OCI-LY1 (cell line): Measurements from ENCODE around the gene VWA2.

Experiments
- H2AFZ ChIP-seq: fragments of 200-600 bp; sonication (generic), shearing (Covaris generic); 2 replicates; pipeline ENCODE4 v1.6.0; 2014; ENCODE audit warnings: antibody characterized with exemption, mild to moderate bottlenecking, low read length
- H3F3A ChIP-seq: fragments of 200-600 bp; sonication (generic), shearing (Covaris generic); 2 replicates; pipeline ENCODE4 v1.6.0; 2014; ENCODE audit warnings: mild to moderate bottlenecking, antibody characterized with exemption, low read length, moderate library complexity; ENCODE audit not compliant: insufficient read depth
- H3K27ac ChIP-seq: fragments of 200-600 bp; sonication (generic); 2 replicates; pipeline ENCODE4 v1.5.1; 2014; ENCODE audit warnings: low read length, mixed run types, mild to moderate bottlenecking, low read depth; ENCODE audit not compliant: poor library complexity, severe bottlenecking
- H3K27me3 ChIP-seq: fragments of 200-600 bp; sonication (generic); 2 replicates; pipeline ENCODE4 v1.6.0; 2014; ENCODE audit warnings: antibody characterized with exemption, mild to moderate bottlenecking, low read length, moderate library complexity; ENCODE audit not compliant: insufficient read depth
- H3K36me3 ChIP-seq: fragments of 200-600 bp; sonication (generic); 2 replicates; pipeline ENCODE4 v1.6.1; 2014; ENCODE audit warnings: mild to moderate bottlenecking, antibody characterized with exemption, low read length, moderate library complexity, mixed read lengths; ENCODE audit not compliant: insufficient read depth
- H3K4me1 ChIP-seq: fragments of 200-600 bp; sonication (generic); 2 replicates; pipeline ENCODE4 v1.5.1; 2014; ENCODE audit warnings: mild to moderate bottlenecking, low read length, moderate library complexity; ENCODE audit not compliant: insufficient read depth, severe bottlenecking
- H3K4me2 ChIP-seq: fragments of 200-600 bp; sonication (generic), shearing (Covaris generic); 2 replicates; pipeline ENCODE4 v1.6.1; 2014; ENCODE audit warnings: low read length
- H3K4me3 ChIP-seq: fragments of 200-600 bp; sonication (generic); 2 replicates; pipeline ENCODE4 v1.5.1; 2014; ENCODE audit warnings: low read length, low read depth, mild to moderate bottlenecking, mixed read lengths; ENCODE audit not compliant: poor library complexity, severe bottlenecking
- H3K79me2 ChIP-seq: fragments of 200-600 bp; shearing (Covaris generic); 2 replicates; pipeline ENCODE4 v1.6.1; 2016; ENCODE audit warnings: mixed run types, low read length, mixed read lengths; ENCODE audit not compliant: insufficient read depth
- H3K9ac ChIP-seq: fragments of 200-600 bp; sonication (generic), shearing (Covaris generic); 2 replicates; pipeline ENCODE4 v1.6.1; 2014; ENCODE audit warnings: mild to moderate bottlenecking, low read length, mixed read lengths
- H3K9me2 ChIP-seq: fragments of 200-600 bp; sonication (generic), shearing (Covaris generic); 2 replicates; pipeline ENCODE4 v1.6.1; 2014; ENCODE audit warnings: low read depth, mild to moderate bottlenecking, low read length, mixed read lengths
- H3K9me3 ChIP-seq: fragments of 200-600 bp; shearing (Covaris generic); 2 replicates; pipeline ENCODE4 v1.6.1; 2014; ENCODE audit warnings: low read length, mixed read lengths
- H4K20me1 ChIP-seq: fragments of 200-600 bp; sonication (generic), shearing (Covaris generic); 2 replicates; pipeline ENCODE4 v1.6.0; 2016; ENCODE audit warnings: mild to moderate bottlenecking, low read length; ENCODE audit not compliant: insufficient read depth
- CTCF ChIP-seq: fragments of 200-600 bp; sonication (generic), shearing (Covaris generic); IDR thresholded peaks from 2 replicates; pipeline ENCODE4 v1.5.1; 2017; ENCODE audit warnings: mild to moderate bottlenecking, antibody characterized with exemption, low read length, moderate library complexity, mixed read lengths
- EZH2 ChIP-seq: fragments of 200-600 bp; sonication (generic), shearing (Covaris generic); IDR thresholded peaks from 2 replicates; pipeline ENCODE4 v1.8.0; 2017; ENCODE audit warnings: borderline replicate concordance, mixed run types, mild to moderate bottlenecking, antibody characterized with exemption, low read length, moderate library complexity, mixed read lengths

The VWA2 gene

GRCh38 chr10:114291516-114291915 is 52.5 kb downstream of the VWA2 start:
- Histone ChIP-seq H3K9me2 (no peaks in the 10 kb centered on the region), H3K27me3 (no peaks in the 10 kb centered on the region; the same call in 1 of the 2 replicates), H3K4me2 (no peak overlapping the region), H3K9ac (no peak overlapping the region), H3K79me2 (no peaks in the 10 kb centered on the region), H3K36me3 (no peaks in the 10 kb centered on the region; the same call in 1 of the 2 replicates), H3F3A (no peaks in the 10 kb centered on the region), H3K9me3 (peaks cover 6% of the 10 kb centered on the region; the same call in 1 of the 2 replicates), H4K20me1 (no peaks in the 10 kb centered on the region), H3K4me1 (no peaks in the 10 kb centered on the region), H2AFZ (no peak overlapping the region), H3K27ac (no peak overlapping the region), H3K4me3 (no peak overlapping the region)
- TF ChIP-seq EZH2 (no peak), CTCF (no peak)

GRCh38 chr10:114293075-114293474 is 54.0 kb downstream of the VWA2 start:
- no peak overlapping the region for H2AFZ ChIP-seq
- H3K9ac ChIP-seq = no peak overlapping the region
- H3F3A ChIP-seq = no peaks in the 10 kb centered on the region
- no peaks in the 10 kb centered on the region for H3K9me2 ChIP-seq
- no peaks in the 10 kb centered on the region for H3K4me1 ChIP-seq
- H3K36me3 ChIP-seq = no peaks in the 10 kb centered on the region; the same call in 1 of the 2 replicates
- TF ChIP-seq EZH2 (no peak), CTCF (no peak)
- H3K4me3 ChIP-seq = no peak overlapping the region
- H3K9me3 ChIP-seq = peaks cover 6% of the 10 kb centered on the region; the same call in 1 of the 2 replicates
- H3K4me2 ChIP-seq = no peak overlapping the region
- H4K20me1 ChIP-seq = no peaks in the 10 kb centered on the region
- no peaks in the 10 kb centered on the region; the same call in 1 of the 2 replicates for H3K27me3 ChIP-seq
- H3K27ac ChIP-seq = no peak overlapping the region
- no peaks in the 10 kb centered on the region for H3K79me2 ChIP-seq

- Histone ChIP-seq H3K9ac (no peak overlapping the region), H3K27me3 (no peaks in the 10 kb centered on the region; the same call in 1 of the 2 replicates), H3K9me2 (no peaks in the 10 kb centered on the region), H3K4me2 (no peak overlapping the region), H3K4me3 (no peak overlapping the region), H3K9me3 (peaks cover 6% of the 10 kb centered on the region; the same call in 1 of the 2 replicates), H3K79me2 (no peaks in the 10 kb centered on the region), H3K36me3 (no peaks in the 10 kb centered on the region; the same call in 1 of the 2 replicates), H3F3A (no peaks in the 10 kb centered on the region), H3K4me1 (no peaks in the 10 kb centered on the region), H3K27ac (no peak overlapping the region), H4K20me1 (no peaks in the 10 kb centered on the region), H2AFZ (no peak overlapping the region)
- TF ChIP-seq CTCF (no peak), EZH2 (no peak)
These were observed 55.5 kb downstream of the VWA2 start for GRCh38 chr10:114294549-114294948.
